GM18519 (cell line): Measurements from ENCODE around the gene ATF2.

Experiments
- ATAC-seq: cut with Tn5 transposase; IDR thresholded peaks from one replicate; pipeline ENCODE4 v1.9.1; 2021; ENCODE audit warnings: mild to moderate bottlenecking, moderate library complexity; ENCODE audit not compliant: unreplicated experiment, low FRiP score

The ATF2 gene

GRCh38 chr2:175030380-175031271, 137.4 kb downstream of the ATF2 start:
- no peak for ATAC-seq

DNA sequence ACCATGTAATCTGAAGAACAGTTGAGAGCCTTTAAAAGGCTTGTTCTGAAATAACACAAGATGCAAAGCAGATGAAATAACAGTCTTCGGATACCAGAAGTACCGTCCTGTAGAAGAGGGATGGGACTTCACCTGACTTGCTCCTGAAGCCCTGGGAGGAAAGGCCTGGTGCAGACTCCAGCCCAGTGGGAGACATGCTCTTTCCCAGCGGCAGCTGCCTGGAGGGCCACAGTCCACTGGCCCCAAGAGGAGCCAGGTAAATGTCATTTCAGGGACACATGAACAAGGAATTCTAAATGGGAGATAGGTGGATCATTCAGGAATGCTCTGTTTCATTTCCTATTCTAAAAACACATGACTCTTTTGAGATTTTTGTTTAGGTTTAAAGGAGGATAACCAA, 140.2 kb downstream of the ATF2 start:
- no peak for ATAC-seq

DNA sequence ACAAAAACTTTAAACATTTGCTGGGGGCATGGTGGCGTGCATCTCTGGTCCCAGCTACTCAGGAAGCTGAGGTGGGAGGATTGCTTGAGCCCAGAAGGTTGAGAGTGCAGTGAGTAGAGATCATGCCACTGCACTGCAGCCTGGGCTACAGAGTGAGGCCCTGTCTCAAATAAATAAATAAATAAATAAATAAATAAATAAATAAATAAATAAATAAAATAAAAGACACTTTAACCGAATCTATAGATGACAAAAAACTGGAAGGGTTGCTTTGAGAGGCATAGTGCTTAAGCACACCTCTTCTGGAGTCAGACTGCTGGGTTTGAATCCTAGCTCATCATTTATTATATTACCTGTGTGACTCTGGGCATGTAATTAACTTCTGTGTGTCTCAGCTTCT, 141.6 kb downstream of the ATF2 start:
- ATAC-seq = no peak

DNA sequence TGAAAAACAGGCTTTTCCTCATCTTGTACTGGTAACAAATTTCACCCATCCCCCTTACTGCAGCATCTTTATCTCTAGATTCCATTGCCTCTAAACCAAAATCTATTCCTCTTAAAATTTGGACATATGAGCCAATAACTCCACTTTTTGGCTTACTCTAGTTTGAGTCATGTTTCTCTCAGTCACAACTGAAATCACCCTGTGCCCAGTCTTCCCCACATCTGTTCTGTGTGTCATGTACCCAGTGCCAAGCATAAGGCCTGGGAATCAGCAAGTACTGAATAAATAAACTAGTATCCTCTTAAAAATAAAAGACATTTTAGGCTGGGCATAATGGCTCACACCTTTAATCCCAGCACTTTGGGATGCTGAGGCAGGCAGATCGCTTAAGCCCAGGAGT, 142.1 kb downstream of the ATF2 start:
- no peak for ATAC-seq

GRCh38 chr2:175025233-175025632, 142.8 kb downstream of the ATF2 start:
- ATAC-seq = no peak

- ATAC-seq = no peak
Measured at GRCh38 chr2:175022923-175023322, 145.1 kb downstream of the ATF2 start.
